HG03196 (cell line): ENCODE data around the gene CNOT3.
"Not testable (repeated sequence)": the region's sequence is repeated elsewhere in the genome, so short reads cannot be mapped to it uniquely, and the experiment has no call there.

Experiments
- ATAC-seq: cut with Tn5 transposase; IDR thresholded peaks from one replicate; pipeline ENCODE4 v1.9.1; 2021; ENCODE audit not compliant: unreplicated experiment

CNOT3 gene

DNA sequence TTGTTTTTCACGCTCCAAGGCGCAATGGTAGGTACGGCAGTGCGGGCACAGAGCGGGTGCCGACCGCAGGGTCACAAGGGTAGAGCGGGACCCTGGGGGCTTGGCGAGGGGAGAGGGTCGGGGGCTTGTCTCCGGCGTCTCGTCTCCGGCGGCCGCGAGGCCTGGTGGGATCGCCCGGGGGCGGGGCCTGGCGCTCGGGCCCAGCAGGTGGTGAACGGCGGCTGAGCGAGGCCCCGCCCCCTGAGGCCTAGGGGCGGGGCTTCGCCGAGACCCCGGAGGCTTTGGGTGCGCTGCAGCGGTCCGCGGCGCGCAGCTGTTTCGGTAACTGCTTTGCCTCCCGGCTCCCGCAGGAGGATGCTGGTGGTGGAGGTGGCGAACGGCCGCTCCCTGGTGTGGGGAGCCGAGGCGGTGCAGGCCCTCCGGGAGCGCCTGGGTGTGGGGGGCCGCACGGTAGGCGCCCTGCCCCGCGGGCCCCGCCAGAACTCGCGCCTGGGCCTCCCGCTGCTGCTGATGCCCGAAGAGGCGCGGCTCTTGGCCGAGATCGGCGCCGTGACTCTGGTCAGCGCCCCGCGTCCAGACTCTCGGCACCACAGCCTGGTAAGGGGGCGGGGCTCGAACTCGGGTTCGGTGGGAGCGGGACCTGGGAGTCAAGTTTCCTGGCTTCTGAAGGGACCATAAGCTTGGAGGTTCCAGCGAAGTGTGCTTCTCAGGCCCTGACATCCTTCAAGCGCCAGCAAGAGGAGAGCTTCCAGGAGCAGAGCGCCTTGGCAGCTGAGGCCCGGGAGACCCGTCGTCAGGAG is 53.6 kb downstream of the CNOT3 start, which contains the start of gene TSEN34:
TSEN34 (plus strand) TSS at position 298 of the 800 bp plus-strand sequence; CDS start at position 355, 57 bp downstream.
- ATAC-seq = peak; percentile 24

DNA sequence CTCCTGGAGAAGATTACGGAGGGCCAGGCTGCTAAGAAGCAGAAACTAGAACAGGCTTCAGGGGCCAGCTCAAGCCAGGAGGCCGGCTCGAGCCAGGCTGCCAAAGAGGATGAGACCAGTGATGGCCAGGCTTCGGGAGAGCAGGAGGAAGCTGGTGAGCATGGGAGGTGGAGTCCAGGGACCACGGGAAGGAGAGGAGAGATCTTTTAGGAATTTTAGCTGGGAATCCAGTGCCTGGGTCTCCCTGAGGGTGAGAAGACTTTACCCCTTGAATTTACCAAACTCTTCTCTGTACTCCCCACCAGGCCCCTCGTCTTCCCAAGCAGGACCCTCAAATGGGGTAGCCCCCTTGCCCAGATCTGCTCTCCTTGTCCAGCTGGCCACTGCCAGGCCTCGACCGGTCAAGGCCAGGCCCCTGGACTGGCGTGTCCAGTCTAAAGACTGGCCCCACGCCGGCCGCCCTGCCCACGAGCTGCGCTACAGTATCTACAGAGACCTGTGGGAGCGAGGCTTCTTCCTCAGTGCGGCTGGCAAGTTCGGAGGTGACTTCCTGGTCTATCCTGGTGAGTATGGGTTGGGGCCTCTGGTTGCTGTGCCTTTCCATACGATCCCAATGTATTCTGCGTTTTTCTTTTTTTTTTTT is 54.4 kb downstream of the CNOT3 start:
- ATAC-seq = no peak

DNA sequence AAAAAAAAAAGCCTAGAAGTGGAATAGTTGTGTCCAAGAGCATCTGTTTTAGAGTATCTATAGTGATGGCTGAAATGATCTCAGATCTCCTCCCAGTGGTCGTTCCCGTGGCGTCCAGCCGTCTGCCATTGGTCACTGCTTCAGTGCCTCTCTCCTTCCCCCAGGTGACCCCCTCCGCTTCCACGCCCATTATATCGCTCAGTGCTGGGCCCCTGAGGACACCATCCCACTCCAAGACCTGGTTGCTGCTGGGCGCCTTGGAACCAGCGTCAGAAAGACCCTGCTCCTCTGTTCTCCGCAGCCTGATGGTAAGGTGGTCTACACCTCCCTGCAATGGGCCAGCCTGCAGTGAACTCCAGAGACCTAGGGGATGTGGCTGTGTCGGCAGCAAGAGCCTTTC is 55.4 kb downstream of the CNOT3 start:
- ATAC-seq = no peak

DNA sequence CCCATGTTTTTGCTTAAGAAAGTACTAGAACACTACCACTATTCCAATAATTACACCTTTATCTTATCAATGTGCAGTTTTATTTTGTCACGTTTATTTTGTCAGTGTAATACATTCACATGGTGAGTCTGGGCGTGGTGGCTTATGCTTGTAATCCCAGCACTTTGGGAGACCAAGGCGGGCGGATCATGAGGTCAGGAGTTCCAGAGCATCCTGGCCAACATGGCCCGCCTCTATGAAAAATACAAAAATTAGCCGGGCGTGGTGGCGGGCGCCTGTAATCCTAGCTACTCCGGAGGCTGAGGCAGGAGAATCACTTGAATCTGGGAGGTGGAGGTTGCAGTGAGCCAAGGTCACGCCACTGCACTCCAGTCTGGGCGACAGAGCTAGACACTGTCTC is 56.9 kb downstream of the CNOT3 start:
- ATAC-seq = not testable (repeated sequence)

DNA sequence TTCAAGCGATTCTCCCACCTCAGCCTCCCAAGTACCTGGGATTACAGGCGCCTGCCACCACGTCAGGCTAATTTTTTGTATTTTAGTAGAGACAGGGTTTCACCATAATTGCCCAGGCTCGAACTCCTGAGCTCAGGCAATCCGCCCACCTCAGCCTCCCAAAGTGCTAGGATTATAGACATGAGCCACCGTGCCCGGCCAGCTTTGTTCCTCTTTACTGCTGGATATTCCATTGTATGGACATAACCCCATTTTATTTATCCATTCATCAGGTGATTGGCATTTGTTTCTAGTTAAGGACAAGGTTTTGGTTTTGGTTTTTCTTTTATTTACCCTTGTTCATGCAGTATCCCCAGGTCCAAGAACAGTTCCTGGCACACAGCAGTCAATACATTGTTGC is 59.0 kb downstream of the CNOT3 start:
- no peak for ATAC-seq

DNA sequence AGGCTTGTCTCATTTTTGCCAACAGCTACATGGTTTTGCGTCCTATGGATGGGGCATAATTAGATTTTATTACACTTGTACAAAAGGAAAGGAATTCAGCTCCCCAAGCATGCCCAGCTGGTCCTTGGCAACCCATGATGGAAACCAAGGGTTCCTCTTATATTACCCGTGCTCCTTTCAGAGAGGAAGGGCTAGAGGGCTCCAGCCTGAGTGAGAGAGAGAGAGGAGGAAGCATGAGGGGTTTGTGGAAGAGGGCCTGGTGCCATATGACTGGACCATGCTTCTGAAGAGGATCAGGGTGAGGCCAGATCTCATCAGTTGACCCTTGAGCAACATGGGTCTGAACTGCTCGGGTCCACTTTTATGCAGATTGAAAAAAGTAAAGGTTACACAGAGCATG is 59.6 kb downstream of the CNOT3 start:
- ATAC-seq = no peak

DNA sequence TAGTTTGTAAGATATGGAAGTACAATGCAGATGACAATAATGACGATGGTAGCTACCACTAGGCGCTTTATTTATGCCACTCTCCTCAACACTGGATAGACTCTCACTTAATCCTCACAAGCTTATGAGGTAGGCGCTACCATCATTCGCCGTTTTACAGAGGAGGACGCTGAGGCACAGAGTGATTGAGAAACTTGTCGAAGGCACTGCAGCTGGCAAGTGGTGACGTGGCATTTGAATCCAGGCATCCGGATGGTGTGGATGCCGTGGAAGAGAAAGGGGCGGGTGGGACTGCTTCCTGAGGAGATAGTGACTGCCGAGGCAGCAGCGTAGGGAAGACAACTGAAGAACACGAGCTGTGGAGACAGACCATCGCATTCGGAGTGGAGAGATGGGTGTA is 61.8 kb downstream of the CNOT3 start:
- ATAC-seq = no peak

DNA sequence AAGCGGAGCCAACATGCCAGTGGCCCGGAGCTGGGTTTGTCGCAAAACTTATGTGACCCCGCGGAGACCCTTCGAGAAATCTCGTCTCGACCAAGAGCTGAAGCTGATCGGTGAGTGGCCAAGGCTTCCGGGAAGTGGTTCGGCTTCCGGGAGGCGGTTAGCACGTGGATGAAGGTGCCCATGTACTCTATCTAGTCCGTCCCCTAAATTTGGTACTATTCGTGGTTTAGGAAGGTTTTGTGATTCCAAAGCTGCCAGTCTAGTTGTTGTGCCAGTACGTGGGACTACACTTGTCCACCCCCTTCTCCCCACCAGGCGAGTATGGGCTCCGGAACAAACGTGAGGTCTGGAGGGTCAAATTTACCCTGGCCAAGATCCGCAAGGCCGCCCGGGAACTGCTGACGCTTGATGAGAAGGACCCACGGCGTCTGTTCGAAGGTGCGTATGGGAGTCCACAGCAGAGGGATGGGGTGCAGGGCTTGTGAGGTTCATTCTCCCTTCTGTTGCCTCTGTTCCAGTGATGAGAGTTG is 63.7 kb downstream of the CNOT3 start:
- ATAC-seq = no peak

DNA sequence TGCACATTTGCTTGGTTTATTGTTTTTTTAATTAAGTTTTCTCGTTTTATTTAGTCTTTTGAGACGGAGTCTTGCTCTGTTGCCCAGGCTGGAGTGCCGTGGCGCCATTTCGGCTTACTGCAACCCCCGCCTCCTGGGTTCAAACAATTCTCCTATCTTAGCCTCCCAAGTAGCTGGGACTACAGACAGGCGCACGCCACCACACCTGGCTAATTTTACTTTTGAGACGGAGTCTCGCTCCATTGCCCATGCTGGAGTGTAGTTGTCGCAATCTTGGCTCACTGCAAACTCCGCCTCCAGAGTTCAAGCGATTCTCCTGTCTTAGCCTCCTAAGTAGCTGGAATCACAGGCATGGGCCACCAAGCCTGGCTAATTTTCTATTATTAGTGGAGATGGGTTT is 64.4 kb downstream of the CNOT3 start:
- ATAC-seq = no peak

DNA sequence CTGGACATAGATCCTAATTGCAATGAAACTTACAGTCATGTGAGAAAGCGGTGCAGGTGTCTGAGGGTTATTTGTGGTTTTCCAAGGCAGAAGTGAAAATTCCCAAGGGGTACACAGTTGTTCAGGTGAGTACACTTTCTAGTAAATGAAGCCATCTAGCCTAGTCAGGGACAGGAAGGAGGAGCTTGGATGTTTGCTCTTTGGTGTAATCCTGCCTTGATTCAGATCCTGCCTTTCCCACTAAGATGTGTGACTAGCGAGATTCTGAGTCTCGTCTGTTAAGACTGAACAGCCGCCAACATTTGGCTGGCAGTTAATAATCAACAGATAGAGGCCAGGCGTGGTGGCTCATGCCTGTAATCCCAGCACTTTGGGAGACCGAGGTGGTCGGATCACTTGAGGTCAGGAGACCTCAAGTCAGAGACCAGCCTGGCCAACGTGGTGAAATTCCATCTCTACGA is 65.6 kb downstream of the CNOT3 start:
- no peak for ATAC-seq

DNA sequence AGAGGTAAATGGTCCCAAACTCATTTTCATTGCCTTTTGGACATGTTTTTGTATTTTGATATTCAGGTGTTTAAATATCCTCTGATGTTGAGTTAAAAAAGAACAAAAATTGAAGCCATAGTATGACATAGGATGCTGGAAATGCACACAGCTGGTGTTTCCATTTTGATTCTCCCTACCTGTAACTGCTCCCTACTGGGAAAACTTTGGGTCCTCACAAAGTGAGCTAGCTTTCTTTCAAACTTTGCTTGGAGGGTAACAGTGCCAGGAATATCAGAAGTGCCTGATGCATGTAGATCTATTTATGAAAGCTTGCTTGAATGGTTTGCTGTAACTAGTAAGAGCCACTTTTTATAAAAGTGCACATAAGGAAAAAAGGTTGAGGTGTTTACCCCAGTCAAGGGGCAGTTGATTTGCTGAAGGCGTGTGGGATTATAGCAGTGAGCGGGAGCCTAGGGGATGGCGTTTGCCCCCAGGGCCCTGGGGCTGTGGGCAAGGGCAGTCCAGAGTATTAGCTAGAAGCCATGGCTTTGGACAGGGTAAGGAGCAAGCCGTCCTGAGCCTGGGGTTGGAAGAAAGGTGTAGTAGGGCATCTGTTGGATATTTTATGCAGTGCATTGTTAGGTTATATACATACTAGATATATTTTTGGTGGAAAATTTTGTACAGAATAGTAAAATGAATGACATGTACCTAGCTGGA is 67.4 kb downstream of the CNOT3 start:
- no peak for ATAC-seq
